Measurements from ENCODE around the gene CRY1. TPM values are rescaled to one million over a fixed set of nuclear protein-coding genes. Genes with fewer than 3 reads are reported as not detected.

The CRY1 gene
- total RNA-seq, 1 donor from 2014 or later = 10.1 TPM

GRCh38 chr12:107090711-107091110 is 2.6 kb downstream of the CRY1 start:
- H3K36me3 Mint-ChIP-seq (ENCODE audit: unreplicated experiment) = peaks cover 4% of the 10 kb centered on the region

GRCh38 chr12:107088912-107089311 is 4.4 kb downstream of the CRY1 start:
- Mint-ChIP-seq H3K27ac (ENCODE audit: unreplicated experiment) (no peak overlapping the region), H3K9me3 (ENCODE audit: unreplicated experiment) (no peaks in the 10 kb centered on the region), H3K36me3 (ENCODE audit: unreplicated experiment) (peaks cover 4% of the 10 kb centered on the region), H3K27me3 (ENCODE audit: unreplicated experiment) (no peaks in the 10 kb centered on the region), H3K4me3 (ENCODE audit: unreplicated experiment) (no peak overlapping the region), H3K4me1 (ENCODE audit: low read depth, unreplicated experiment) (no peaks in the 10 kb centered on the region)
- DNase-seq = no peak
- TF ChIP-seq CTCF (IDR thresholded peaks at IDR 0.05; ENCODE audit: partially characterized antibody, unreplicated experiment) = no peak

More at GRCh38 chr12:107090711-107091110, 2.6 kb downstream of the CRY1 start:
- DNase-seq = no peak
- Mint-ChIP-seq H3K4me1 (ENCODE audit: low read depth, unreplicated experiment) (no peaks in the 10 kb centered on the region), H3K9me3 (ENCODE audit: unreplicated experiment) (no peaks in the 10 kb centered on the region), H3K27me3 (ENCODE audit: unreplicated experiment) (no peaks in the 10 kb centered on the region), H3K27ac (ENCODE audit: unreplicated experiment) (no peak overlapping the region), H3K4me3 (ENCODE audit: unreplicated experiment) (no peak overlapping the region)
- no peak for TF ChIP-seq CTCF (IDR thresholded peaks at IDR 0.05; ENCODE audit: partially characterized antibody, unreplicated experiment)

- no peak overlapping the region for H3K4me3 Mint-ChIP-seq (ENCODE audit: unreplicated experiment)
- H3K27me3 Mint-ChIP-seq (ENCODE audit: unreplicated experiment) = peaks cover 2% of the 10 kb centered on the region
- H3K4me1 Mint-ChIP-seq (ENCODE audit: low read depth, unreplicated experiment) = no peaks in the 10 kb centered on the region
- H3K9me3 Mint-ChIP-seq (ENCODE audit: unreplicated experiment) = peaks cover 2% of the 10 kb centered on the region
- TF ChIP-seq CTCF (IDR thresholded peaks at IDR 0.05; ENCODE audit: partially characterized antibody, unreplicated experiment) = no peak
- H3K36me3 Mint-ChIP-seq (ENCODE audit: unreplicated experiment) = peaks cover 4% of the 10 kb centered on the region
- DNase-seq = no peak
- H3K27ac Mint-ChIP-seq (ENCODE audit: unreplicated experiment) = no peak overlapping the region
Measured at GRCh38 chr12:107086314-107086713, 7.0 kb downstream of the CRY1 start.

- H3K4me1 Mint-ChIP-seq (ENCODE audit: low read depth, unreplicated experiment) = no peaks in the 10 kb centered on the region
- H3K27ac Mint-ChIP-seq (ENCODE audit: unreplicated experiment) = no peak overlapping the region
- no peaks in the 10 kb centered on the region for H3K36me3 Mint-ChIP-seq (ENCODE audit: unreplicated experiment)
- H3K4me3 Mint-ChIP-seq (ENCODE audit: unreplicated experiment) = no peak overlapping the region
- peaks cover 2% of the 10 kb centered on the region for H3K9me3 Mint-ChIP-seq (ENCODE audit: unreplicated experiment)
- peaks cover 2% of the 10 kb centered on the region for H3K27me3 Mint-ChIP-seq (ENCODE audit: unreplicated experiment)
- no peak for TF ChIP-seq CTCF (IDR thresholded peaks at IDR 0.05; ENCODE audit: partially characterized antibody, unreplicated experiment)
- no peak for DNase-seq
Measured at GRCh38 chr12:107081778-107082177, 11.6 kb downstream of the CRY1 start.

- Mint-ChIP-seq H3K4me3 (ENCODE audit: unreplicated experiment) (no peak overlapping the region), H3K9me3 (ENCODE audit: unreplicated experiment) (peaks cover 2% of the 10 kb centered on the region), H3K27me3 (ENCODE audit: unreplicated experiment) (peaks cover 2% of the 10 kb centered on the region), H3K36me3 (ENCODE audit: unreplicated experiment) (no peaks in the 10 kb centered on the region), H3K27ac (ENCODE audit: unreplicated experiment) (no peak overlapping the region), H3K4me1 (ENCODE audit: low read depth, unreplicated experiment) (no peaks in the 10 kb centered on the region)
- TF ChIP-seq CTCF (IDR thresholded peaks at IDR 0.05; ENCODE audit: partially characterized antibody, unreplicated experiment) = no peak
- DNase-seq = no peak
Measured at GRCh38 chr12:107080299-107080698, 13.1 kb downstream of the CRY1 start.
